H1 (cell line): ENCODE data around the gene ID1. TPM values are rescaled to one million over a fixed set of nuclear protein-coding genes. Genes with fewer than 3 reads are reported as not detected.
A peak's percentile ranks its signal among the peaks of the same experiment; 100 is the strongest.

Experiments used
- CHD1 ChIP-seq: IDR thresholded peaks from 2 replicates; pipeline ENCODE4 v1.6.1; 2012; ENCODE audit warnings: low read depth, low read length, improper control_type of control experiment
- CHD7 ChIP-seq: fragments of 300-600 bp; sonication (generic); IDR thresholded peaks from 2 replicates; pipeline ENCODE4 v1.7.1; 2012; ENCODE audit warnings: low read length, moderate library complexity, mild to moderate bottlenecking, inconsistent platforms; ENCODE audit not compliant: insufficient replicate concordance
- EP300 ChIP-seq, 2 experiments: IDR thresholded peaks; 1 replicate in 1 of 2; 2 replicates in 1 of 2; pipeline ENCODE4 v1.6.1; 2011 to 2012; ENCODE audit warnings: low read depth in 2 of 2, low read length in 2 of 2, mild to moderate bottlenecking in 2 of 2, borderline replicate concordance in 1 of 2, inconsistent platforms in 1 of 2, moderate library complexity in 1 of 2
- JUN ChIP-seq: IDR thresholded peaks from 2 replicates; pipeline ENCODE4 v1.6.1; 2011; ENCODE audit warnings: low read depth, mild to moderate bottlenecking, improper control_type of control experiment, low read length
- JUND ChIP-seq: IDR thresholded peaks from 2 replicates; pipeline ENCODE4 v1.6.1; 2011; ENCODE audit warnings: mild to moderate bottlenecking, improper control_type of control experiment, low read length
- PHF8 ChIP-seq: fragments of 200-600 bp; sonication (generic); conservative IDR thresholded peaks from 2 replicates; pipeline ENCODE4 v1.7.1; 2012; ENCODE audit warnings: low read depth, mild to moderate bottlenecking, inconsistent platforms, low read length, moderate library complexity
- RFX5 ChIP-seq: IDR thresholded peaks from 2 replicates; pipeline ENCODE4 v1.6.1; 2011; ENCODE audit warnings: low read depth, low read length, improper control_type of control experiment, borderline replicate concordance
- SIRT6 ChIP-seq: IDR thresholded peaks from one replicate; pipeline ENCODE4 v1.7.1; 2012; ENCODE audit warnings: low read length, inconsistent platforms
- SP2 ChIP-seq: IDR thresholded peaks from 2 replicates; pipeline ENCODE4 v1.6.1; 2012; ENCODE audit warnings: mild to moderate bottlenecking, low read length, inconsistent platforms
- polyA plus RNA-seq, 7 experiments: library from polyadenylated mRNA; depleted of rRNA in 3 of 7; stranded (reverse) in 5 of 7; unstranded in 2 of 7; fragments of >200 nt in 5 of 7; fragments of 200-250 nt in 2 of 7; gene quantifications; 1 replicate in 5 of 7; 2 replicates in 1 of 7; 4 replicates in 1 of 7; pipeline versions ENCODE4 v1.2.1 to v1.2.3, GENCODE V29; 2011 to 2013; ENCODE audit warnings: missing spikeins in 2 of 7, mixed read lengths in 2 of 7
- total RNA-seq: library from RNA; stranded (reverse); fragmentation: NEBNext Ultra II Directional; extraction: Animal tissue kit (Norgen Biotek cat#: 25700); gene quantifications from 2 replicates; pipeline ENCODE4 v1.2.1, GENCODE V29; 2021

Gene ID1
- total and polyA plus RNA-seq, 2 of the 8 experiments (the other 6 are each of a cell fraction or from before 2014, with no cell fraction given): 120 to 357 TPM

GRCh38 chr20:31595654-31596411 is 9.3 kb upstream of the ID1 start (continued):
- TF ChIP-seq CHD7 (peak; percentile 88), SIRT6 (no peak), JUN (no peak), RFX5 (no peak), CHD1 (no peak), SP2 (no peak), JUND (peak; percentile 40; the same call in 1 of the 2 replicates), EP300 (IDR thresholded peaks at IDR 0.05; ENCODE audit: borderline replicate concordance in 1 of 2, low read depth in 2 of 2, low read length in 2 of 2) (peak in 1 of 2 experiments; percentile 84; a peak in 1 of 3 replicates), PHF8 (no peak)
